ENCODE data around the gene SPG7.

SPG7 gene

DNA sequence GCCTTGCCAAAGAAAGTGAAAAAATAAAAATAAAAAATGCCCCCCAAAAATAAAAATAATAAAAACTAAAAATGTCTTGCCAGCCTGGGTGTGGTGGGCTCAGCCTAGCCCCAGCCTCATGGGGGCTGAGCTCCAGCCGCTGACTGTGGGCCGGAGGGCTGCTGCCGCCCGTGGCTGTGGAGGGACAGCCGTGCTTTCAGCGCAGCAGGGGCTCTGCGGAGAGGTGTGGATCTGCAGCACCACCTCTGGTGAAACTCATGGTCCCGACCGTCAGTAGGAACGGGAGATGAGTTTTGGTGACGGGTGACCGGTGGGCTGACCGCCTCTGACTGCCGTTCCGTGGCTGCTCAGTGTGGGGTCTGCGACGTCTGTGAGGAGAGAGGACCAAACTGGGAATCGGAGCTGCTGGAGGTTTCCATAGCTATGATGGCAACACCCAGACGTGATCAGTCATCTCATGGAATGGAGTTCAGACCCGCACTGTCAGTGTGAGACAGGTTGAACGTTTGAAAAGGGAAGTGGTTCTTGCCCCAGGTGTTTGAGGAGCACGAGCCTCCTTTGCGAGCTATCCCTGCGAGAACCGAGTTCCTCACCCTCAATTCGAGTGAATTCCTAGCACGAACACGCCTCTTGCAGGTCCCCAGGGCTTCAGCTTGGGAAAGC is 40.3 kb downstream of the SPG7 start:
- no peak for DNase-seq

DNA sequence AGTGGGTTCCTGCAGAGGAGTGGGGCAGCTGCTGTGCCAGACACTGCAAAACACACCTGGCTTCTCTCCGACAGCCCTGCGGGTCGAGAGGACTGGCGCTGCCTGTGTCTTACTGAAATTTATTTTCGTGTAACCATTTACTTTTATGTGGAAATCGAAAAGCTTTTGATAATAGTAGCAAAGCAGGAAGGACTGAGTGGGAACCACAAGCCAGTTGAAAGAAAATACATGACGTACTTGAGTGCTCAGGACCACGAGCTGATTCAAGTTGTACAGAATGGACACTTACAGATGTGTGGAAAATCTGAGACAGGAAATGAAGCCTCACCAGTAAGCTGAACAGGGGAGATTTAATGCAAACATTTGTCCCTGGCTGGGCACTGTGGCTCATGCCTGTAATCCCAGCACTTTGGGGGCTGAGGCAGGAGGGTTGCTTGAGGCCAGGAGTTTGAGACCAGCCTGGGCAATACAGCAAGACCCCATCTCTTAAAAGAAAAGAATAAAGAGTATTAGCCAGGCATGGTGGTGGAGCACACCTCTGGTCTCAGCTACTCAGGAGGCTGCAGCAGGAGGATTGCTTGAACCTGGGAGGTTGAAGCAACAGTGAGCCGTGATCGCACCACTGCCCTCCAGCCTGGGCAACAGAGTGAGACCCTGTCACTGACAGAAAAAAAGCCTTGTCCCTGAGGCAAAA is 41.0 kb downstream of the SPG7 start:
- DNase-seq = no peak

DNA sequence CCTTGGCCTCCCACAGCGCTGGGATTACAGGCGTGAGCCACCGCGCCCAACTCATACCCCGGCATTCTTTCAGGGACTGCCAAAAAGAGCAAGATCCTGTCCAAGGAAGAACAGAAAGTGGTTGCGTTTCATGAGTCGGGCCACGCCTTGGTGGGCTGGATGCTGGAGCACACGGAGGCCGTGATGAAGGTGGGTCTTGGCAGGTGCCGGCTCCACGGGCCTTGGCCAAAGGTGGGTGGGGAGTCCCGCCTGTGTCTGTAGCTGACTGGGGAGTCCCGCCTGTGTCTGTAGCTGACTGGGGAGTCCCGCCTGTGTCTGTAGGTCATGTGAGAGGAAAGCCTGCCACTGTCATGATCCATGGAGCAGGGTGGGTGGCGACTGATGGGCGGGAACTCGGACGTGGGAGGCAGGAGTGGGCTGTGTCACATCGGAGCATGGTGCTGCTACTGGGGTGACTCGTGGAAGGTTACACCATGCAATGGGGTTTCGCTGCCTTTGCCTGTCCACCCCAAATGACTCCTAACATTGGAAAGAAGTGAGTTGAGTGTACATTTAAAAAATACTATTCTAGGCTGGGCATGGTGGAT is 42.3 kb downstream of the SPG7 start:
- DNase-seq = no peak

DNA sequence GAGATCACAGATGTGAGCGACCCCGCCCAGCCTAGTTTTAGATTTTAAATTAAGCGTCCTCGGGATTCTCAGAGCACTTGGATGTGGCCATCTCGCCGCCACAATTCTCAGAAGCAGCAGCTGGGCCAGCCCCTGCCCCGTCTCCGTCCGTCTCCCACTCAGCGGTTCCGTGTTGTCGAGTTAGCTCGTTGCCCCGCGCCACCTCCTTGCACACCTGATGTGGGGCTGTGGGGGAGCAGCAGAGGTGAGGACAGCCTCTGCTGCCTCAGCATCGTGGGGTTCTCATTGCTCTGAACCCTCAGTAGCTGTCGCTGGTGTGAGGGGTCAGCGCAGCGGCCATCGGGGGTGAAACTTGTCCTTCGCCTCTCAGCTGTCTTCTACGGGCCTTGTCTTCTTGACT is 44.1 kb downstream of the SPG7 start:
- no peak for DNase-seq

DNA sequence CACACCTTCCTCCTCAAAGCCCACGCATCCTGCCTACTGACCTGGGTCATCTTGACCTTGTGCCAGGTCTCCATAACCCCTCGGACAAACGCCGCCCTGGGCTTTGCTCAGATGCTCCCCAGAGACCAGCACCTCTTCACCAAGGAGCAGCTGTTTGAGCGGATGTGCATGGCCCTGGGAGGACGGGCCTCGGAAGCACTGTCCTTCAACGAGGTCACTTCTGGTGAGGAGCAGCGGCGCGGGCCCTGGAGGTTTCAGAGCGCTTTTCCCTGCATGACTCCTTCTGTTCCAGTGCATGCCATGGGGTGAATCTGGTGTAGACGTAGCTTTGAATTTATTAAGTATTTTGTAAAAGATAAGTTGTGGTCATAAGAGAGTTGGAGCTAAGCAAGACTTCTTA is 44.7 kb downstream of the SPG7 start:
- DNase-seq = no peak

DNA sequence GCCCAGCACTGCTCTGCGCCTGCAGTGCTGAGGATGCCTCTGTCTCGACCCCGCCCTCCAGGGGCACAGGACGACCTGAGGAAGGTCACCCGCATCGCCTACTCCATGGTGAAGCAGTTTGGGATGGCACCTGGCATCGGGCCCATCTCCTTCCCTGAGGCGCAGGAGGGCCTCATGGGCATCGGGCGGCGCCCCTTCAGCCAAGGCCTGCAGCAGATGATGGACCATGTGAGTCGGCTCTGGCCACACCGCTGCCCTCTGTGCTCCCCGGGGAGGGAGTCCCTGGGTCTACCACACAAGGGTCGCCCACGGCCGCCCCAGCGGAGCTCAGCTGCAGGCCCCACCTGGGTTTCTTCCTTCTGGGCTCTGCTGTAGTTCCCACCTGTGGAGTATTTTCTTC is 45.5 kb downstream of the SPG7 start:
- DNase-seq = no peak

DNA sequence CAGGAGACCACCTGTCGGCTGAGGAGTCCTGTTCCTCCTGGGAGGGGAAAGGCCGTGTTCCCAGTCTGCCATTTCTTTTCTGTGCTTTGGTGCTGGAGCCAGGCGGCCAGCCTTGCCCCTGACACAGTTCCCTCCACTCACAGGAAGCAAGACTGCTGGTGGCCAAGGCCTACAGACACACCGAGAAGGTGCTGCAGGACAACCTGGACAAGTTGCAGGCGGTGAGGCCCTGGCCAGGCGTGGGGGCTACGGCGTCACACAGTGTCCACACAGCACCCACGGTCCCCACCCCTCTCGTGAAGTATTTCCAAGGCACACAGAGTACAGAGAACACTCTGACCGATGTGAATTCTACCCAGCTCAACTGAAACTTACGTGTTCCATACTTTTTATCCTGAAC is 46.1 kb downstream of the SPG7 start:
- DNase-seq = no peak

DNA sequence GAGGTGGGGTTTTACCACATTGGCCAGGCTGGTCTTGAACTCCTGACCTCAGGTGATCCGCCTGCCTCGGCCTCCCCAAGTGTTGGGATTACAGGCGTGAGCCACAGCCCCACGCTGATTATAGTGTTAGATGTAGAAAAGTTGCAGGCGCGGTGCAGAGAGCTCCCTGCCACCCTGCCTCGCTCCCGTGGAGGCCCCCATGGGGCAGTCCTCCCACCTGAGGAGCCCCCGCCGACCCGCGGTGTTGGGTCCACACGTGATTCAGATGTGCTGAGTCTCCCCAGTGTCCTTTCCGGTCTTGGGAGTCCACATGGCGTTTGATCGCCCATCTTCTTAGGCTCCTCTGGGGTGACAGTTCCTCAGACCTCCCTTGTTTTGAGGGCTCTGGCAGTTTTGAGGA is 47.1 kb downstream of the SPG7 start:
- DNase-seq = no peak

DNA sequence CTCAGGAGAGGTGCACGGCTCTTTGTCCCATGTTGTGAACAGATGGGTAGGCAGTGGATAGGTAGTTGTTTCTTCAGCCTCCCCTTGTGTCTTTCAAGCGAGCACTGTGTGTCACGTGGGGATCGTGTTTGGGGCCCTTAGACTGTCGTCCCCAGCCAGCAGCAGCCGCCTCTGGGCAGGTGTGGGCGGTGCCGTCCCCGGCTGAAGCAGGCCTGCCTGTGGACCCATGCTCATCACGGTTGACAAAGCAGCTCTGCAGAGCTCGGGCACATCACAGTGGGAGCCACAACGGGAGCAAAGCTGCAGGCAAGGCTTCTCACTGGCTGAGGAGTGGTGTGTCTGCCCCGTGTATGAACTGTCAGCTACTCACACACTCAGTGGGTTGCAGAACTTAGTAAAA is 47.6 kb downstream of the SPG7 start:
- no peak for DNase-seq

DNA sequence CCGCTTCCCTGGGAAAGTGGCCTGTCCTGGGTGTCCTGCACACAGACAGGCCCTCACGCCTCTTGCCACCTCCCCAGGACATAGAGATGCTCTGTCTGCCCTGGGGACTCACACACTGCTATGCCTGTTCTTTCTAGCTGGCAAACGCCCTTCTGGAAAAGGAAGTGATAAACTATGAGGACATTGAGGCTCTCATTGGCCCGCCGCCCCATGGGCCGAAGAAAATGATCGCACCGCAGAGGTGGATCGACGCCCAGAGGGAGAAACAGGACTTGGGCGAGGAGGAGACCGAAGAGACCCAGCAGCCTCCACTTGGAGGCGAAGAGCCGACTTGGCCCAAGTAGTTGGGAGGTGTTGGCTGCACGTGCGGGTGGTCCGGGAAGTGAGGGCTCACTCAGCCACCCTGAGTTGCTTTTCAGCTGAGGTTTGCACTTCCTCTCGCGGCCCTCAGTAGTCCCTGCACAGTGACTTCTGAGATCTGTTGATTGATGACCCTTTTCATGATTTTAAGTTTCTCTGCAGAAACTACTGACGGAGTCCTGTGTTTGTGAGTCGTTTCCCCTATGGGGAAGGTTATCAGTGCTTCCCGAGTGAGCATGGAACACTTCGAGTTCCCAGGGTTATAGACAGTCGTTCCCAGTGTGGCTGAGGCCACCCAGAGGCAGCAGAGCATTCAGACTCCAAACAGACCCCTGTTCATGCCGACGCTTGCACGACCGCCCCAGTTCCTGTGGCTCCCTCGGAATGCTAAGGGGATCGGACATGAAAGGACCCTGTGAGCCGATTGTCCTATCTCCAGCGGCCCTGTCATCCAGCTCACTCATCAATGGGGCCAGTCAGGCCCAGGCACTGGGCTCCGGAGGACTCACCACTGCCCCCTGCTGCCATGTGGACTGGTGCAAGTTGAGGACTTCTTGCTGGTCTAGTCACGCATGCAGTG is 48.8 kb downstream of the SPG7 start:
- peak; percentile 66 for DNase-seq

DNA sequence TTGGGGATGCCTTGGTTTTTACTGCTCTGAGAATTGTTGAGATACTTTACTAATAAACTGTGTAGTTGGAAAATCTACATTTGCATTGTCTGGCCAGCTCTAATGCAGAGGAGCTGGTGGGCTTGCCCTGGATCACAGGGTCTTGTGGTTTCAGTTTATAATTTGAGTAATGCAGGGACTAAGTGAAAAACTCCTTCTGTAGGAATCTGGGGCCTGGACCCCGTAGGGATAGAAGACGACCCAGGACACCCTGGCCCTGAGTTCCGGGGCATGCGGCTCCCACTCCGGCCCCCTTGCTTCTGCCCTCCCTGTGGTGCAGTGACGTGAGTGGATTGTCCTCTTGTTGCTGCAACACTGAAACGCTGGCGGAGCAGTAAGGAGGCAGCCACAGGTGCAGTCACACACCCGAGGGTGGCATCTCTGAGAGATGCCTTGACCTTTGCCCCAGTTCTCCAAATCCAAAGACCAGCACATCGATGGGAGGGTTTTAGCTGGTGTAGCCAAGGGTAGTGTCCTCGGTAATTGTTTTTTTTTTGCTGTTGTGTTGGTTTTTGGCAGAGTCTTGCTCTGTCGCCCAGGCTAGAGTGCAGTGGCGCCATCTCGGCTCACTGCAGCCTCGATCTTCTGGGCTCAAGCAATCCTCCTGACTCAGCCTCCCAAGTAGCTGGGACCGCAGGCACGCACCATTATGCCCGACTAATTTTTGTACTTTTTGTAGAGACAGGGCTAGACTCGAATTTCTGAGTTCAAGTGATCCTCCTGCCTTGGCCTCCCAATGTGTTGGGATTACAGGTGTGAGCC is 49.7 kb downstream of the SPG7 start:
- no peak for DNase-seq

DNA sequence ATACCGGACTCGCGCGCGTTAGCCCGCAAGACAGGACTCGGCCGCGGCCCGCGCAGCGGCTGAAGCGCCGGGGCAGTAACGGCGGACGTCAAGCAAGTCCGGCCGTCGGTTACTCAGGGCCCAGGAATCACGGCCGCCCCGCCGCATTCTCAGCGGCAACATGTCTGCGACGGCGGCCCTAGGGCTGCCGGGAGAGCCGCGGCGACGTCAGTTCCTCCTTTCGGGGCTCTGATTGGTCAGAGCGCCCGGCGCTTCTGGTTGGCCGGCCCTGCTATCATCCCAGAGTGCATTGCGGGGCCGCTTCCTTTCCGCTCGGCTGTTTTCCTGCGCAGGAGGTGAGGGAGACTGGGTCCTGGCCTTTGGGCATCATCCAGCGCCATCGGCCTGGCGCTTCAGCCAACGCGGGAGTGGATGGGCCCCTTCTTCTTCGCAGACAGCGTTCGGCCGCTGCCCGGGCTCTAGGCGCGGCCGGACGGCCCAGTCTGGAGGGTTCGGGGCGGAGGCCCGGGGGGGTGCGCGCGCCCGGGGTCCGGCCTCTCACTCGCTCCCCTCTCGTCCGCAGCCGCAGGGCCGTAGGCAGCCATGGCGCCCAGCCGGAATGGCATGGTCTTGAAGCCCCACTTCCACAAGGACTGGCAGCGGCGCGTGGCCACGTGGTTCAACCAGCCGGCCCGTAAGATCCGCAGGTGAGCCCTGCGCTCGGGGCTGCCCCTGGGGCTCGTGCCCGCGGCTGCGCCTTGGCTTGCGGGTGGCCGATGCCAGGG is 52.4 kb downstream of the SPG7 start, which contains the start of gene RPL13:
TSS of gene RPL13 (plus strand) at position 305 of the 764 bp plus-strand sequence. CDS start at position 583, 278 bp downstream.
- peak; percentile 89 for DNase-seq

DNA sequence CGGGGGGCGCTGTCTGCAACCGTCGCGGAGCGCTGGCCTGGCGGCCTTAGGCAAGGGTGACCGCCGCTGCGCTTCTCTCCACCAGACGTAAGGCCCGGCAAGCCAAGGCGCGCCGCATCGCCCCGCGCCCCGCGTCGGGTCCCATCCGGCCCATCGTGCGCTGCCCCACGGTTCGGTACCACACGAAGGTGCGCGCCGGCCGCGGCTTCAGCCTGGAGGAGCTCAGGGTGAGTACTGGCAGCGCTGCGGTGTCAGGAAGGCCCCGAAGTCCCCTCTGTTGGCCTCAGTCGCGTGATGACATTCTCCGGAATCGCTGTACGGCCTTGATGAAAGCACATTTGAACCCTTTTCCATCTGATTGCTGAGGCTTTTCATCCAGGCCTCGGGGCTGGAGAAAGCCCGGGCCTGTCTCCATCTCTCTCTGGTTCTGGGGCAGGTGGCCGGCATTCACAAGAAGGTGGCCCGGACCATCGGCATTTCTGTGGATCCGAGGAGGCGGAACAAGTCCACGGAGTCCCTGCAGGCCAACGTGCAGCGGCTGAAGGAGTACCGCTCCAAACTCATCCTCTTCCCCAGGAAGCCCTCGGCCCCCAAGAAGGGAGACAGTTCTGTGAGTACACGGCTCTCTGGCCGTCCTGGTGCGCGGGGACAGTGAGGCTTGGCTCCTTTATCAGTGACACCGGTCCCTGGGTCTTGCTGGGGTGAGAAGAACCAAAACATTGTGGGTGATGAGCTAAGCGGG is 53.1 kb downstream of the SPG7 start:
- DNase-seq = no peak

DNA sequence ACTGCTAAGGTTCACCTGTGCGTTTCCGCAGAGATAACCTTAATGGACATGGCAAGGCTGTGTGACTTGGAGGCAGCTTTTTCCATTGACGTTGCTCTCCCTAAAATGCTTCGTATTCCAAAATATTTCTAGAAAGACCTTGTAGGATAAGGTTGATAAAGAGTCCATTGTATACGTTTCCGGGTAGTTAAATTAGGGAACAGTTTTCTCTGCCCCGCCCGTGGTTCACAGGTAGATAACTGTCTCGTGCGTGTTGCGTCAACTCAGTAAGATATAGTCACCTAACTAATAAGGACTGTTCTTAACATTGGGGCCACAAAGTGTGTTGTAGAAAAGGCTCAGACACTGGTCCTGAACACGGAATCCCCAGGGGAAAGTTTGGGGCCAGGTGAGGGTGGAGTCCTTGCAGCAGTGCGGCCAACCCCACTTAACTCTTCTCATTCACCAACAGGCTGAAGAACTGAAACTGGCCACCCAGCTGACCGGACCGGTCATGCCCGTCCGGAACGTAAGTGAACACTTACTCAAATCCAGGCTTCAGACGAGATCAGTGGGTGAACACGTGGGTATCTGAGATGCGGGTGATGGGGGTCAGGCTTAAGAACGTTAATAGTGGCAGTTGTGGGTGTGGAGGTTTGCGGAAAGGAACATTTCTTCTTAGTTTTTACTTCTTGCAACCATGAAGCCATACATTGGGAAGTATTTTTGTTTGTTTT is 53.8 kb downstream of the SPG7 start:
- no peak for DNase-seq

DNA sequence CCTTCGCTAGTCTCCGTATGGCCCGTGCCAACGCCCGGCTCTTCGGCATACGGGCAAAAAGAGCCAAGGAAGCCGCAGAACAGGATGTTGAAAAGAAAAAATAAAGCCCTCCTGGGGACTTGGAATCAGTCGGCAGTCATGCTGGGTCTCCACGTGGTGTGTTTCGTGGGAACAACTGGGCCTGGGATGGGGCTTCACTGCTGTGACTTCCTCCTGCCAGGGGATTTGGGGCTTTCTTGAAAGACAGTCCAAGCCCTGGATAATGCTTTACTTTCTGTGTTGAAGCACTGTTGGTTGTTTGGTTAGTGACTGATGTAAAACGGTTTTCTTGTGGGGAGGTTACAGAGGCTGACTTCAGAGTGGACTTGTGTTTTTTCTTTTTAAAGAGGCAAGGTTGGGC is 54.7 kb downstream of the SPG7 start:
- no peak for DNase-seq

DNA sequence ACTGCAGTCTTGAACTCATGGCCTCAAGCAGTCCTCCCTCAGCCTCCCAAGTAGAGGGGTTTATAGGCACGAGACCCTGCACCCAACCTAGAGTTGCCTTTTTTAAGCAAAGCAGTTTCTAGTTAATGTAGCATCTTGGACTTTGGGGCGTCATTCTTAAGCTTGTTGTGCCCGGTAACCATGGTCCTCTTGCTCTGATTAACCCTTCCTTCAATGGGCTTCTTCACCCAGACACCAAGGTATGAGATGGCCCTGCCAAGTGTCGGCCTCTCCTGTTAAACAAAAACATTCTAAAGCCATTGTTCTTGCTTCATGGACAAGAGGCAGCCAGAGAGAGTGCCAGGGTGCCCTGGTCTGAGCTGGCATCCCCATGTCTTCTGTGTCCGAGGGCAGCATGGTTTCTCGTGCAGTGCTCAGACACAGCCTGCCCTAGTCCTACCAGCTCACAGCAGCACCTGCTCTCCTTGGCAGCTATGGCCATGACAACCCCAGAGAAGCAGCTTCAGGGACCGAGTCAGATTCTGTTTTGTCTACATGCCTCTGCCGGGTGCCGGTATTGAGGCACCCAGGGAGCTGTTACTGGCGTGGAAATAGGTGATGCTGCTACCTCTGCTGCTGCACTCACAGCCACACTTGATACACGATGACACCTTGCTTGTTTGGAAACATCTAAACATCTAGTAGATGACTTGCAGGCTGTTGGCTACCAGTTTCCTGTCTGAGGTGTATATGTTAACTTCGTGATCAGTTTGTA is 55.6 kb downstream of the SPG7 start:
- DNase-seq = no peak

DNA sequence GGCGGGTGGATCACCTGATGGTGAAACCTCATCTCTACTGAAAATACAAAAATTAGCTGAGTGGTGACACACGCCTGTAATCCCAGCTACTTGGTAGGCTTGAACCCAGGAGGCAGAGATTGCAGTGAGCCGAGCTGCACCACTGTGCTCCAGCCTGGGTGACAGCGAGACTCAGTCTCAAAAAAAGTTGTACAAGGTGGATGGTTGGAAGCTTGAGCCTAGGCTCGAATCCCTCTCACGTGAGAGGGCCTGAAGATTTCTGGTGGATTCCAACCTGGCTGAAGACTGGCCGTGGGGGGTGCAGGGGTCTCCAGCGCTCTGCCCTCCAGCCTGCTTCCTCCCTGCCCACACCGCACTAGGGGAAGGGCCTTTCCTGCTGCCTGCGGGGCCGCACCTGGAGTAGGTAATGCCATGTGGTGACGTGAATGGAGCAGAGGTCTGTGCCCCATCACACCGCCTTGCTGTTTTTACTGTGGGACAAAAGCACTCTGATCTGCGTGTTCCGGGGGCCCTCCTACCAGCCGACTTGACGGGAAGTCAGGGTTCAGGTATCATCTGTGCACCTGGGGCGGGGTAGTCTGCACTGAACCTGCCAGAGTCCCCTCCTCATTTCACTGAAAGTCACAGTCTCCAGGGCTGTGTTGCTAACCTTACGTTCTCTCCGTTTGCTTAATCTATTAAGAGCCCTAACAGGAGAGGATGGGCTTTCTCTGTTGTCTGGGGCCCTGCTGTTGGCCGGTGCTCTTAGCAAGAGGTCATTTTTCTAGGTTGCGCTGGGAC is 56.5 kb downstream of the SPG7 start:
- DNase-seq = no peak

DNA sequence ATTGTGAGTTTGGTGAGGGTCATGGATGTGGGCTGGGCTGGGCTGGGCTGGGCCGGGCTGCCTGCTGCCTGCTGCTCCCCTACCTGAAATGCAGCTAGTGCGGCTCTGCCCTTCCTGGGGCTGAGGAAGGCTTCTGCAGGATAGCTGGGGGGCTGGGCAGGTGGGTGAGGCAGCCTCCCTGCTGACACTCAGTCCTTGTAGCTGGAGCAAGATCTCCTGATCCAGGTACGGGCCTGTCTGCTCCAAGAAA is 57.0 kb downstream of the SPG7 start:
- no peak for DNase-seq

Data from effector CD8-positive, alpha-beta T cell (primary cell).